ENCODE data around the gene MRPL4. TPM values are rescaled to one million over a fixed set of nuclear protein-coding genes. Genes with fewer than 3 reads are reported as not detected.

Gene MRPL4
- total and polyA plus RNA-seq, 2 of the 13 experiments (the other 11 are each of a cell fraction or from before 2014, with no cell fraction given), result 40.6 to 42.5 TPM

GRCh38 chr19:10245189-10245939 lies 6.7 kb upstream of the MRPL4 start:
- ChIA-PET POLR2A (no interaction called here), CTCF (ENCODE audit: low intra/inter-chr PET ratio, low total read pairs) (no interaction called here)
- no TSS peak for BruUV-seq (replicated peaks)
- H3K27ac ChIP-seq (ENCODE audit: extremely low read length, insufficient read depth, low read length), result no peak overlapping the region
- H4K20me1 ChIP-seq (ENCODE audit: insufficient read depth, low read length), result no peaks in the 10 kb centered on the region
- in situ Hi-C loops (cut with HindIII; ENCODE audit: extremely low pct_ligation_motif_present, low pct_unique_long_range_greater_than_20kb), result no loop called here
- no peak for ATAC-seq
- DNase-seq (ENCODE audit: low spot score), result no peak
- no peaks in the 10 kb centered on the region for H3K79me2 ChIP-seq (ENCODE audit: insufficient read depth, low read length)
- H3K4me2 ChIP-seq (ENCODE audit: low read depth, low read length), result no peak overlapping the region
- peaks cover 53% of the 10 kb centered on the region for H3K4me1 ChIP-seq (ENCODE audit: insufficient read depth, low read length)
- no peak for FAIRE-seq
- TF ChIP-seq ZNF460 (CRISPR knock-in tag; IDR thresholded peaks at IDR 0.05; ENCODE audit: borderline replicate concordance) (peak; percentile 38; the same call in 1 of the 2 replicates), CBX1 (IDR thresholded peaks at IDR 0.05; ENCODE audit: low read depth) (no peak)
- intact Hi-C loops (cut with micrococcal nuclease; ENCODE audit: unreplicated experiment), result no loop called here
- no peak overlapping the region for H2AFZ ChIP-seq (ENCODE audit: low read length)
- 60% methylated on average over 9 of the region's 9 CpGs for WGBS (ENCODE audit: low lambda C conversion rate)
- H3K36me3 ChIP-seq (replicated peaks in 1 of 2; ENCODE audit: control insufficient read depth in 1 of 2, insufficient read depth in 2 of 2, low read length in 2 of 2), result no peaks in the 10 kb centered on the region
- no peaks in the 10 kb centered on the region for H3K9me3 ChIP-seq (ENCODE audit: low read length)
- no peak overlapping the region for H3K4me3 ChIP-seq (replicated peaks in 1 of 3; ENCODE audit: insufficient read depth in 1 of 3, low read depth in 2 of 3, low read length in 3 of 3)
- H3K9ac ChIP-seq (ENCODE audit: insufficient read depth, low read depth, low read length), result no peak overlapping the region
- no peaks in the 10 kb centered on the region for H3K27me3 ChIP-seq (ENCODE audit: control insufficient read depth in 1 of 2, insufficient read depth in 2 of 2, low read length in 2 of 2)

- CTCF ChIA-PET (ENCODE audit: low intra/inter-chr PET ratio, low total read pairs), result no interaction called here
- intact Hi-C loops (cut with micrococcal nuclease; ENCODE audit: unreplicated experiment), result no loop called here
- no TSS peak for BruUV-seq (replicated peaks)
- TF ChIP-seq MIXL1 (CRISPR knock-in tag; IDR thresholded peaks at IDR 0.05), result no peak
- no peak for TF ChIP-seq ZSCAN29 (CRISPR knock-in tag; conservative IDR thresholded peaks at IDR 0.05)
- no peak for TF ChIP-seq ZNF317 (CRISPR knock-in tag; IDR thresholded peaks at IDR 0.05)
- no peak for TF ChIP-seq ZNF652 (CRISPR knock-in tag; IDR thresholded peaks at IDR 0.05; ENCODE audit: borderline replicate concordance, low read depth)
- TF ChIP-seq, protein P1, sequence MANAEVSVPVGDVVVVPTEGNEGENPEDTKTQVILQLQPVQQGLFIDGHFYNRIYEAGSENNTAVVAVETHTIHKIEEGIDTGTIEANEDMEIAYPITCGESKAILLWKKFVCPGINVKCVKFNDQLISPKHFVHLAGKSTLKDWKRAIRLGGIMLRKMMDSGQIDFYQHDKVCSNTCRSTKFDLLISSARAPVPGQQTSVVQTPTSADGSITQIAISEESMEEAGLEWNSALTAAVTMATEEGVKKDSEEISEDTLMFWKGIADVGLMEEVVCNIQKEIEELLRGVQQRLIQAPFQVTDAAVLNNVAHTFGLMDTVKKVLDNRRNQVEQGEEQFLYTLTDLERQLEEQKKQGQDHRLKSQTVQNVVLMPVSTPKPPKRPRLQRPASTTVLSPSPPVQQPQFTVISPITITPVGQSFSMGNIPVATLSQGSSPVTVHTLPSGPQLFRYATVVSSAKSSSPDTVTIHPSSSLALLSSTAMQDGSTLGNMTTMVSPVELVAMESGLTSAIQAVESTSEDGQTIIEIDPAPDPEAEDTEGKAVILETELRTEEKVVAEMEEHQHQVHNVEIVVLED (CRISPR knock-in tag; IDR thresholded peaks at IDR 0.05; ENCODE audit: borderline replicate concordance), result no peak
- TF ChIP-seq ZNF691 (CRISPR knock-in tag; IDR thresholded peaks at IDR 0.05; ENCODE audit: borderline replicate concordance, low read depth), result no peak
- no peak for TF ChIP-seq ASH2L (IDR thresholded peaks at IDR 0.05; ENCODE audit: insufficient read length, low read depth, low read length)
- TF ChIP-seq BRCA1 (CRISPR knock-in tag; IDR thresholded peaks at IDR 0.05), result no peak
- TF ChIP-seq SNAI1 (CRISPR knock-in tag; IDR thresholded peaks at IDR 0.05; ENCODE audit: borderline replicate concordance), result no peak
- no peak for TF ChIP-seq NFKBIZ (CRISPR knock-in tag; IDR thresholded peaks at IDR 0.05)
- no peak for TF ChIP-seq ADNP (CRISPR knock-in tag; IDR thresholded peaks at IDR 0.05)
- no peak for TF ChIP-seq TAF1 (CRISPR knock-in tag; IDR thresholded peaks at IDR 0.05)
- DNase-seq (ENCODE audit: low spot score) (no peak), ATAC-seq (no peak), FAIRE-seq (no peak)
- Histone ChIP-seq H3K9ac (ENCODE audit: insufficient read depth, low read depth, low read length) (no peak overlapping the region), H3K27ac (ENCODE audit: extremely low read length, insufficient read depth, low read length) (no peak overlapping the region), H3K9me3 (ENCODE audit: low read length) (no peaks in the 10 kb centered on the region), H2AFZ (ENCODE audit: low read length) (no peak overlapping the region), H3K4me1 (ENCODE audit: insufficient read depth, low read length) (peaks cover 59% of the 10 kb centered on the region), H3K79me2 (ENCODE audit: insufficient read depth, low read length) (no peaks in the 10 kb centered on the region), H4K20me1 (ENCODE audit: insufficient read depth, low read length) (no peaks in the 10 kb centered on the region), H3K4me2 (ENCODE audit: low read depth, low read length) (no peak overlapping the region), H3K27me3 (ENCODE audit: control insufficient read depth in 1 of 2, insufficient read depth in 2 of 2, low read length in 2 of 2) (no peaks in the 10 kb centered on the region), H3K36me3 (replicated peaks in 1 of 2; ENCODE audit: control insufficient read depth in 1 of 2, insufficient read depth in 2 of 2, low read length in 2 of 2) (no peaks in the 10 kb centered on the region), H3K4me3 (replicated peaks in 1 of 3; ENCODE audit: insufficient read depth in 1 of 3, low read depth in 2 of 3, low read length in 3 of 3) (no peak overlapping the region)
- in situ Hi-C loops (cut with HindIII; ENCODE audit: extremely low pct_ligation_motif_present, low pct_unique_long_range_greater_than_20kb), result no loop called here
- POLR2A ChIA-PET, result interaction anchor here (0.8 kb wide), 1 partner anchor 8 kb away, joined by 3 read pairs; no protein-coding TSS in a partner anchor
- 59% methylated on average over 6 of the region's 6 CpGs for WGBS (ENCODE audit: low lambda C conversion rate)
These were observed 5.5 kb upstream of the MRPL4 start for GRCh38 chr19:10246511-10246910.

Data from HepG2 (cell line).